Stimulated activated CD4-positive, alpha-beta T cell treated with anti-CD3 and anti-CD28 coated beads, TNF-alpha, amount 100 ng/mL, for 24 hours (primary cell): ENCODE data around the gene GSTT2.
"Not testable (repeated sequence)": the region's sequence is repeated elsewhere in the genome, so short reads cannot be mapped to it uniquely, and the experiment has no call there.

ENCODE experiments used
- DNase-seq, 3 experiments: peaks; one replicate each; pipeline ENCODE4 v3.0.0-alpha.2; 2020; ENCODE audit warnings: low read depth in 3 of 3

GSTT2 gene

GRCh38 chr22:23979557-23980240, at the start of gene GSTT2:
Gene GSTT2, plus strand, starts transcription at chr22:23980134.
- not testable (repeated sequence) for DNase-seq

GRCh38 chr22:23938328-23939016, 41.5 kb upstream of the GSTT2 start:
- no peak for DNase-seq

- DNase-seq = no peak
Observed at GRCh38 chr22:23939017-23939357, 40.9 kb upstream of the GSTT2 start.

GRCh38 chr22:23940166-23940565, 39.8 kb upstream of the GSTT2 start:
- DNase-seq = not testable (repeated sequence)

- not testable (repeated sequence) for DNase-seq
Observed at GRCh38 chr22:23947391-23947790, 32.5 kb upstream of the GSTT2 start.

- DNase-seq = not testable (repeated sequence)
Observed at GRCh38 chr22:23949764-23950163, 30.2 kb upstream of the GSTT2 start.

- not testable (repeated sequence) for DNase-seq
Observed at GRCh38 chr22:23951383-23951782, 28.6 kb upstream of the GSTT2 start.

- not testable (repeated sequence) for DNase-seq
Observed at GRCh38 chr22:23952794-23953405, 27.0 kb upstream of the GSTT2 start.

- DNase-seq = not testable (repeated sequence)
Observed at GRCh38 chr22:23953485-23953884, 26.4 kb upstream of the GSTT2 start.

- DNase-seq = not testable (repeated sequence)
Observed at GRCh38 chr22:23954193-23954990, 25.5 kb upstream of the GSTT2 start.

GRCh38 chr22:23954991-23955305, 25.0 kb upstream of the GSTT2 start:
- DNase-seq = not testable (repeated sequence)

GRCh38 chr22:23955886-23956285, 24.0 kb upstream of the GSTT2 start:
- not testable (repeated sequence) for DNase-seq

GRCh38 chr22:23956301-23956900, 23.5 kb upstream of the GSTT2 start:
- peak; percentile 69 to 77 (median 74) for DNase-seq

- DNase-seq = not testable (repeated sequence)
Observed at GRCh38 chr22:23961084-23961771, 18.7 kb upstream of the GSTT2 start, which contains the start of gene GSTT2B. Gene GSTT2B, minus strand, starts transcription at chr22:23961195. Its CDS starts 64 bp downstream, at chr22:23961131.

- DNase-seq = not testable (repeated sequence)
Observed at GRCh38 chr22:23966094-23966493, 13.8 kb upstream of the GSTT2 start.

- not testable (repeated sequence) for DNase-seq
Observed at GRCh38 chr22:23966568-23966967, 13.4 kb upstream of the GSTT2 start, which contains the start of gene DDTL. Gene DDTL, plus strand, starts transcription at chr22:23966888. Its CDS starts 27 bp downstream, at chr22:23966915.

GRCh38 chr22:23969071-23969470, 10.9 kb upstream of the GSTT2 start:
- DNase-seq = no peak

GRCh38 chr22:23970201-23970641, 9.7 kb upstream of the GSTT2 start:
- no peak for DNase-seq

GRCh38 chr22:23970816-23971486, 9.0 kb upstream of the GSTT2 start:
- DNase-seq = no peak

- DNase-seq = not testable (repeated sequence)
Observed at GRCh38 chr22:23971927-23972326, 8.0 kb upstream of the GSTT2 start.
